Islet of Langerhans (tissue), 1 donor: ENCODE data around the gene KCNJ8.
"Not testable (repeated sequence)": the region's sequence is repeated elsewhere in the genome, so short reads cannot be mapped to it uniquely, and the experiment has no call there.

Experiments
- FAIRE-seq: peaks from one replicate; lab custom pipeline; 2011; peaks lifted over from hg19 to GRCh38; lab: Jason Lieb, UNC

Gene KCNJ8

DNA sequence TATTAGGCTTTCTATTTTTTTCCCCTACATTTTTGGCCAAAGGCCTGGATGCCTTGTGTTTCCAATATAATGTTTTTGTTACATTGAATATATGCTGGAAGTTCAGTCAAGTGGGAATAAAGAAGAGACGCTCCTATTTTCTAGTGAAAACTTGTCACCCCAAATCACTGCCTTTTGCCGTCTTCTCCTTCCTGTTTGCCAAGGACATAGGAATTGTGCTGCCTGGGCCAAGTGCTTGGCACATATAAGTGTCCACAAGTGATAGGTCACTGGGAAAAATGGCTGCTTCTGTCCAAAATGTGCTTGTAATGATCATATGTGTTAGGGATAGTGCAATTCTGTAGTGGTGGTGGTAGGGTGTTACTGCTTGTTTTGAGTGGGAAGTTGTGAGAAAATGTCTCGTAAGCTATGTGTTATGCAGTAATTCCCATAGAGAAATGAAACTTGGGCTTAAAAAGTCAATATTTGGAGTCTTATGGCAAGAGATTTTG, 11.6 kb upstream of the KCNJ8 start:
- no peak for FAIRE-seq

DNA sequence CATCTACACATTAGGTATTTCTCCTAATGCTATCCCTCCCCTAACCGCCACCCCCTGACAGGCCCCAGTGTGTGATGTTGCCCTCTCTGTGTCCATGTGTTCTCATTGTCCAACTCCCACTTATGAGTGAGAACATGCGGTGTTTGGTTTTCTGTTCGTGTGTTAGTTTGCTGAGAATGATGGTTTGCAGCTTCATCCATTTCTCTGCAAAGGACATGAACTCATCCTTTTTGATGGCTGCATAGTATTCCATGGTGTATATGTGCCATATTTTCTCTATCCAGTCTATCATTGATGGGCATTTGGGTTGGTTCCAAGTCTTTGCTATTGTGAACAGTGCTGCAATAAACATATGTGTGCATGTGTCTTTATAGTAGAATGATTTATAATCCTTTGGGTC, 8.2 kb upstream of the KCNJ8 start:
- not testable (repeated sequence) for FAIRE-seq

GRCh38 chr12:21780786-21781185, 6.3 kb upstream of the KCNJ8 start:
- FAIRE-seq: no peak

DNA sequence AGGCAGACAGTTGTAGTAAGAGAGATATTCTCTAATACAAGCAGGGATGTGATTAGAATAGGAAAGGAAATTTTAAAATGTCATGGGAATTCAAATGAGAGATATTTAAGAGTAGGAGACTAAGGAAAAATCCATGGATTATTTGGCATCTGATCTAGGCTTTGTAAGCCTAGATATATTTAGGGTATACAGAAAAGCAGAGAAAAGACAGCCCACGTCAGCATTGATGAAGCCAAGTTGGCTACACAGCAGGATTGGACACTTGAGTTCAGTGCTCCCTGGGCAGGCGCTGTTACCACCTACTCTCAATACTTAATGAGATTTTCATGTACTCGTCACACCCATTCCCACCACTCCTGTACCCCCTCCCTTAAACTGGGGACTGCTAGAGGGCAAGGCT, 1.7 kb upstream of the KCNJ8 start:
- FAIRE-seq: peak; percentile 69

- FAIRE-seq: peak; percentile 13
These were observed 771 bp upstream of the KCNJ8 start for GRCh38 chr12:21775133-21775820.

DNA sequence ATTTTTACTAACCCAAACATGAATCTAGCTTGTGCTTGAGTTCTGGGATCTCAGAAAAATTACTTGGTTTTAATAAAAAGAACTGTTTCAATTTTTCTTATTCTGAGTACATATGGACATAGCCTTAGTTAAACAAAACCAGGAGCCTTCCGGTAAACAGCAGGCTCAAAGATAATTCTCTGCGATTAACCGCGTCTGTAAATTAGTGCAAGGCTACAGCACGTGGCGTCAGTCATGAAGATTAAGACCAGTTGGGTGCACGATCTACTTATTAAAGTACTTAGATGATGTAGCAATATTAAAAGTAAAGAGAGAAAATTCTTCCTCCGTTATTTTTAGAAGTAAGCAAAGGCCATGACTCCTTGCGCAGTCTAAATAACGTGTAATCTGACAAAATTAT, 700 bp downstream of the KCNJ8 start:
- no peak for FAIRE-seq

GRCh38 chr12:21773263-21773741, 1.2 kb downstream of the KCNJ8 start:
- FAIRE-seq: no peak

- no peak for FAIRE-seq
These were observed 3.2 kb downstream of the KCNJ8 start for GRCh38 chr12:21771311-21771710.

- FAIRE-seq: no peak
These were observed 5.2 kb downstream of the KCNJ8 start for GRCh38 chr12:21769307-21769706.

GRCh38 chr12:21766403-21766802, 8.1 kb downstream of the KCNJ8 start:
- no peak for FAIRE-seq

GRCh38 chr12:21764950-21765349, 9.6 kb downstream of the KCNJ8 start:
- no peak for FAIRE-seq

DNA sequence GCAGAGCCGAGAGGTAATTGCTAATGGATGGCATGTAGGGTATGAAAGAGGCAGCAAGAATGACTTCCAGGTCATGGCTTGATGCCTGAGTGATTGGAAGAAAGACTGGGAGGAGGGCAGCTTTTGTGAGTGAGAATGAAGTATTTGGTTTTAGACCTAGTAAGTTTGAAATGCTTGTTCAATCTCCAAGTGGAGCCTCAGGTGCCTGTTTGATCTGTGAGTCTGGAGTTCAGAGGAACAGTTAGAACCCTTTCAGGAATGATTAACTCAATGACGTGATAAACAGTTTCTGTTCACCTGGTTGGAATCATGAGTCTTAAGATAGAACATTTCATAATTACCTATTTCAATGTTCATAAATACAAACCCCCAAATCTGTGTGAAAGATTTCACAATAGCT, 10.4 kb downstream of the KCNJ8 start:
- FAIRE-seq: peak; percentile 49

- FAIRE-seq: no peak
These were observed 11.0 kb downstream of the KCNJ8 start for GRCh38 chr12:21763531-21763930.

DNA sequence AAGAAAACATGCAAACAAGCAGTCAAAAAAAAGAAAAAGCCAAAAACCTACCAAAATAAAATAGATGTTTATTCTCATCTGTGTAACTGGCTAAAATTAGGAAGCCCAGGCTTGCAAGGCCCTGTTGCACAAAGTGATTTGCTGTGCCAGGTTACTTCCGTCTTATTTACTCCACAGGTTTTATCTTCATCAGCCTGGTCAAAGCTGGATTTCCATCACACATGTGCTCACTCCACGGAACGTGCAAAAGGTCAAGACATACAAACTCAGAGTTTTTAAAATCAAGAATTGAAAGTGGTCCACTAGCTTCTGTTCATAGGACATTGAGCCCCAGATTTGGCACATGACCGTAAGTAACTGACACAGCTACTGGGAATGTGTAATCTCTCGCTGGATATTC, 14.8 kb downstream of the KCNJ8 start:
- FAIRE-seq: no peak

DNA sequence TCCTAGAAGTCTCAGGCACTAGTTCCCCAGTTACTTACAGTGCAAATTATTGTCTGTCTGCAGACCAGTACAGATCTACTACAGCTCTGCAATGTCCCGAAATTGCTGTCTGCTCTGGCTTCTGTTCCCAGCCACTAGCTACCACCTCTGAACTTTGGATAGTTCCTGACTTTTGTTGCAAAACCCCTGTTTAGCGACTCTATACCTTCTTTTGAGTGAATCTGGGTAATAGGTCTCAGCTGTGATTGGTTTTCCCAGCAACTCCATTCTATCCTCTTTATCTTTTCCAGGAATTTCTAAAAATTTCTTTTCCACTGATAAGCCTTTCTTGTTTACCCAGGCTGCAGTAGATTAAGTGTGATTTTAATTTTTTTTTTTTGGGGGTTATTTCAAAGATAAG, 16.8 kb downstream of the KCNJ8 start:
- FAIRE-seq: no peak

- FAIRE-seq: peak; percentile 75
These were observed 17.8 kb downstream of the KCNJ8 start for GRCh38 chr12:21756699-21757098.

DNA sequence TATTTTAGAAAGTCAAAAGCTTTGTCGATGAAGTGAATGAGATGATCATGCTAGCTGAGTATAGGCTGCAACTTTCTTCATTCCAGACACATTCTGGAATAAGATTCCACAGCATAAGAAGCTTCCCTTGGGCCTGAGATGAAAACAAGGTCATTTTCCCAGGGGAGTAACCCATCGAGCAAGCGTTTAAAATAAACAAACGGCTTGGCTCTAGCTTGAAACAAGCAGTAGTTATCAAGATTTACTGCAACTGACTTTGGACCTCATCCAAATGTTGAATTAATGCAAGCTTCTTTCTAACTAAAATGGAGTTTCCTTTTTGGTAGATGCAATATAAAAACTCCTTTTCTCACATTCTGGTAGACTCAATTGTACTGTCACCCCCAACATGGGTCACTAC, 23.0 kb downstream of the KCNJ8 start:
- no peak for FAIRE-seq

GRCh38 chr12:21745258-21745657, 29.2 kb downstream of the KCNJ8 start:
- FAIRE-seq: no peak

- no peak for FAIRE-seq
These were observed 43.4 kb downstream of the KCNJ8 start for GRCh38 chr12:21731144-21731543.

DNA sequence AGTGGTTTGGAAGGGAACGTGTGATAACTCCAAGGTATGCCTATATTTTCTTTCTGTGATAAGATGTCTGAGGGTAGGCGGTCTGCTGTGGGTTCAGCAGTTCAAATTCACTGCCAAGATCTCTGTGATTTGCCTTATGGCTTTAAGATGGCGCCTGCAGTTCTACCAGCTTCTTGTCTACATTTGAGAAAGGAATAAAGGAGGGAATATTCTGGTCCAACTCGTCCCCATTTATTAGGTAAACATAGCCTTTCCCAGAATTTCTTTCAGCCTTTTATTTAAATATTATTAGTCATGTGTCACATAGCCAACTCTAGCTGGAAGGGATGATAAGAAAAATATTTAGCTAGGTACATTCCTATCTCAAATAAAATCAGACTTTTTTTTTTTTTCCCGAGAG, 48.8 kb downstream of the KCNJ8 start:
- FAIRE-seq: no peak

DNA sequence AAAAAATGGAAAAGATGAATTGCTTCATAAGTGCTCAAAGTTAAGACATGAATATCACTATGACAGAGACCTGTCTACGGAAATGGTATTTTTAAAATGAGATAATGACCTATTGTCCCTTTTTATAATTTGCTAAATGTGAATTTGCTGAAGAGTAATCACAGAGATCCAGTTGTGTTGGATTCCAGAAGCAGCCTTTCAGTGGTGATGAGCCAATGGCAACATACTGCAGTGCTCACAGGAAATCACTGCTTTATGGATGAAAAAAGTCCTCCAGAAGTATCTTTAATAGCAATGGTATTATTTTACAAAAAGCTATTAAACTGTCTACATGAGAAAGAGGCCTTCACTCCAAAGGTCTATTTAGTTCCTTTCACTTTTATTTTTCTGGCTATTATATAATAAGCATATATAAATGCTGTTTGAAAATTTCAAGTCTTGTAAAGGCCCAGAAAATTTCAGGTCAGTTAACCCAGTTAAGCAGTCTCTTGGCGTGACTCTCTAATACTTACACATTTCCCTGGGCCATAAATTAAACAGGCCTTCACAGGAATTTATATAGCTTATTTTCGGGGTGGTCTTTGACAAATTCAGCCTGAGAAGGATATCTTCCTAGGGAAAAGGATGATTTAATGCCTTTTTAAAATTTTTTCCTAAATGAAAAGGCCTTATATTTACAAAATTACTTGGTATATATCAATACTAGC, 55.4 kb downstream of the KCNJ8 start:
- FAIRE-seq: no peak

DNA sequence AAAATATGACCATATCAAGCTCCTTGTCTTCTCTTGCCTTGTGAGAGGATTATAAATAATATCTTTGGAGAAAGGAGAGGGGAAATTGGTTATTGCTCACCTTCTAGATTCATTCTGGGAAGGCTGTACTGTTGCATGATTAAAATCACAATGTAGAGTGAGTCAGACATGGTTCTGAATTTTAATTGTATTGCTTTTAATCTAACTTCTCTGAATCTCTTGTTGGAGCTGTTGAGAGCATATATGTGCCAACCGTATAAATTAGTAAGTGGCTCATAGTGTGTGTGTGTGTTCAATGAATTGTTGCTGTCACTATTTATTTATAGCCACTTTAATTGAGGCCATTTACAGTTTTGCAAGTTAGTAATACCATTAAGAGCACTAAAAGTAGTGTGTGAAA, 56.1 kb downstream of the KCNJ8 start:
- FAIRE-seq: no peak

DNA sequence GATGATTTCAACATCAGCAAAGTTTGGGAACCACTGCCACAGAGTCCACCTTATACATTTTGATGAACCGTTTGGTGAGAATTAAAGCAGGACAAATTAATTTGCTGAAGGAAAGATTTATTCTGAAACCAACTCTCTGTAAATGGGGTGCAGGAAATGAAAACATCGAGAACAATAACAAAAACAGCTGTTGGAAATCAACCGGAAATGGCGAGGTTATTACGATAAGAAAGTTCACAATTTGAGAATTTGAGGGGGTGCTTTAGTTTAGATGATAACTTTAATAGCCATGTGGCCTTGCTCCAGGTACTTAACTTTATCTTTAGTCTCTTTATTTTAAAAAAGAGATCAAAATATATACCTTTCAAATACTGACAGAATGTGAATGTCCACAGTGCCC, 56.7 kb downstream of the KCNJ8 start:
- no peak for FAIRE-seq

- no peak for FAIRE-seq
These were observed 59.1 kb downstream of the KCNJ8 start for GRCh38 chr12:21715386-21715785.
